Stimulated activated CD4-positive, alpha-beta T cell treated with anti-CD3 and anti-CD28 coated beads, Interleukin-1b, Interleukin-23, amount 100 ng/mL, for 4 hours (primary cell): Measurements from ENCODE around the gene TBPL2.
"Not testable (repeated sequence)": the region's sequence is repeated elsewhere in the genome, so short reads cannot be mapped to it uniquely, and the experiment has no call there.

Experiments
- DNase-seq, 2 donors: peaks; one replicate each; pipeline ENCODE4 v3.0.0-alpha.2; 2020; ENCODE audit warnings: low read depth in 2 of 2

TBPL2 gene

GRCh38 chr14:55441286-55441685, 870 bp upstream of the TBPL2 start:
- no peak for DNase-seq

- DNase-seq = no peak
These were observed 2.2 kb downstream of the TBPL2 start for GRCh38 chr14:55438066-55438683.

GRCh38 chr14:55436931-55437330, 3.5 kb downstream of the TBPL2 start:
- no peak for DNase-seq

GRCh38 chr14:55436519-55436918, 3.9 kb downstream of the TBPL2 start:
- DNase-seq = no peak

- DNase-seq = no peak
These were observed 5.6 kb downstream of the TBPL2 start for GRCh38 chr14:55434805-55435174.

GRCh38 chr14:55433880-55434804, 6.3 kb downstream of the TBPL2 start:
- DNase-seq = no peak

- no peak for DNase-seq
These were observed 7.8 kb downstream of the TBPL2 start for GRCh38 chr14:55432628-55433027.

GRCh38 chr14:55430024-55430690, 10.3 kb downstream of the TBPL2 start:
- peak in 1 of 2 donors; percentile 42 for DNase-seq

GRCh38 chr14:55427439-55427838, 13.0 kb downstream of the TBPL2 start:
- DNase-seq = no peak

- no peak for DNase-seq
These were observed 13.5 kb downstream of the TBPL2 start for GRCh38 chr14:55426891-55427290.

- no peak for DNase-seq
These were observed 15.3 kb downstream of the TBPL2 start for GRCh38 chr14:55425091-55425490.

GRCh38 chr14:55423969-55424368, 16.4 kb downstream of the TBPL2 start:
- no peak for DNase-seq

- not testable (repeated sequence) for DNase-seq
These were observed 18.1 kb downstream of the TBPL2 start for GRCh38 chr14:55422338-55422737.

GRCh38 chr14:55419663-55420062, 20.8 kb downstream of the TBPL2 start:
- no peak for DNase-seq

- no peak for DNase-seq
These were observed 22.0 kb downstream of the TBPL2 start for GRCh38 chr14:55418411-55418810.

- no peak for DNase-seq
These were observed 22.5 kb downstream of the TBPL2 start for GRCh38 chr14:55417955-55418354.

- DNase-seq = no peak
These were observed 23.6 kb downstream of the TBPL2 start for GRCh38 chr14:55416866-55417265.

GRCh38 chr14:55414551-55414950, 25.9 kb downstream of the TBPL2 start:
- DNase-seq = no peak

- no peak for DNase-seq
These were observed 27.7 kb downstream of the TBPL2 start for GRCh38 chr14:55412676-55413075.

GRCh38 chr14:55411426-55412389, 28.7 kb downstream of the TBPL2 start, which contains the start of gene ATG14:
ATG14 (minus strand) TSS chr14:55411830; CDS start chr14:55411822, 8 bp downstream.
- peak; percentile 56 to 66 for DNase-seq

- no peak for DNase-seq
These were observed 29.5 kb downstream of the TBPL2 start for GRCh38 chr14:55410876-55411275.
